Hindlimb muscle (tissue), 1 donor: ENCODE data around the gene BCAP29. TPM values are rescaled to one million over a fixed set of nuclear protein-coding genes. Genes with fewer than 3 reads are reported as not detected.
"Not testable (repeated sequence)": the region's sequence is repeated elsewhere in the genome, so short reads cannot be mapped to it uniquely, and the experiment has no call there.

Experiments used
- DNase-seq: peaks from one replicate; pipeline ENCODE4 v3.0.0-alpha.2; 2013
- polyA plus RNA-seq: library from polyadenylated mRNA; unstranded; fragments of 120-200 nt; gene quantifications from one replicate; pipeline ENCODE4 v1.2.1, GENCODE V29; 2013; ENCODE audit not compliant: insufficient read length

The BCAP29 gene, protein sequence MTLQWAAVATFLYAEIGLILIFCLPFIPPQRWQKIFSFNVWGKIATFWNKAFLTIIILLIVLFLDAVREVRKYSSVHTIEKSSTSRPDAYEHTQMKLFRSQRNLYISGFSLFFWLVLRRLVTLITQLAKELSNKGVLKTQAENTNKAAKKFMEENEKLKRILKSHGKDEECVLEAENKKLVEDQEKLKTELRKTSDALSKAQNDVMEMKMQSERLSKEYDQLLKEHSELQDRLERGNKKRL
- polyA plus RNA-seq = 39.5 TPM

DNA sequence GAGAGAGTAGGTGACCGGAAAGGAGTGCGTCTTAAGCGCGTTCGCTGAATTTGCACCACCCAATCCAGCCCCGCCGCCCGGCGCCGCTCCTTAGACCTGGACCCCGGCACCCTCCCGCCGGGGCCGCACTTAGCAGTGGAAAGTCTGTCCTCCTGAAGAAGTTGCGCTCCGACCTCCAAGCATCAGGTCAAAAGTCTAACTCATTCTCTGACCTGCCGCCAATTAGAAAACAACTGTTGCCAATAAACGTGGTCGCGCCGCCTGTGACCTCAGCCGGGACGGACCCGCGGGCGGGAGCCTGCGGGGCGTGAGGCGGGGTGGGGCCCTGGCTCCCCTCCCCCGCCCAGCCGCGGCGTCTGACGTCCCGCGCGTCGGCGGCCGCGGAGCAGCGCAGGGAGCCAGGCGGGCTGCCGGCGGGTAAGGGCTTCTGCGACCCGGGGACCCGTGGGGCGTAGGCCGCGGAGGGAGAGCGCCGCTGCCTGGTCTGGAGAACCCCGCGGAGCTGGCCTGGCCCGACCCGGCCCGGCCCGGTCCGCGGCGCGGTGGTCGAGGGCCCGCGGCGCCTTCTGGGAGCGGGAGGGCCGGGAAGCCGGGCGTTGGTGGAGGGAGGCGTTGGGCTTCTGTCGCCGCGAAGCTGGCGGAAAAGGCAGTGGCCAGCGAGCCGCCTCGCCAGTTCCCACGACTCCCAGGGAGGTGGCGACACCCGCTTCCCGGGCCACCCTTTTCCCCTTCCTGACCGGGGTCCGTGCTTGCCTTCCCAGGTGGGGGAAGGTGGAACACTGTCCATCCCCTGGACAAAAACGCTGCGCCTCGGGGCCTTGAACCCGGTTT is at the start of gene BCAP29:
BCAP29 (plus strand) TSS at position 362 of the 831 bp plus-strand sequence. CDS start 527 bp downstream, outside the sequence.
- peak; percentile 87 for DNase-seq

DNA sequence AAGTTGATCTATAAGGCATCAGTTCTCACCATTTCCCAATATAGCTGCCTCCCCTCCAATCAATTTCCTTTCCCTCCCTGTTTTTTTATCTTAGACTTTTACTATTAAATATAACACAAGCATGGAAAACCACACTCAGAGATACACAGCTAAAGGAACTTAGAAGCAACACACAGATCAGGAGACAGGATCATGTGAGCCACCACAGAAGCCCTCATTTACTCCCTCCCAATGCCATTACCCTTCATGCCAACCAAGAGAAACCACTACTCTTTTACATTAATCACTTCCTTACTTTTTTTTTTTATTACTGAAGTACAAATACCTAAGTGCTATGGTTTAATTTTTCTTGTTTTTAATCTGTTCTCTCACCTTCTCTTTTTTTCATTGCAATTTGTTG is 49.3 kb upstream of the BCAP29 start:
- DNase-seq = no peak

DNA sequence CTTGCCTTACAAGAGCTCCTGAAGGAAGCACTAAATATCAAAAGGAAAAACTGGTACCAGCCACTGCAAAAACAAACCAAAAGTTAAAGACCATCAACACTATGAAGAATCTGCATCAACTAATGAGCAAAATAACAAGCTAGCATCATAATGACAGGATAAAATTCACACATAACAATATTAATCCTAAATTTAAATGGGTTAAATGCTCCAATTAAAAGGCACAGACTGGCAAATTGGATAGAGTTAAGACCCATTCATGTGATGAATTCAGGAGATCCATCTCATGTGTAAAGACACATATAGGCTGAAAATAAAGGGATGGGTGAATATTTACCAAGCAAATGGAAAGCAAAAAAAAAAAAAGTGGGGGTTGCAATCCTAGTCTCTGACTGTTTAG is 45.9 kb upstream of the BCAP29 start:
- DNase-seq = no peak

DNA sequence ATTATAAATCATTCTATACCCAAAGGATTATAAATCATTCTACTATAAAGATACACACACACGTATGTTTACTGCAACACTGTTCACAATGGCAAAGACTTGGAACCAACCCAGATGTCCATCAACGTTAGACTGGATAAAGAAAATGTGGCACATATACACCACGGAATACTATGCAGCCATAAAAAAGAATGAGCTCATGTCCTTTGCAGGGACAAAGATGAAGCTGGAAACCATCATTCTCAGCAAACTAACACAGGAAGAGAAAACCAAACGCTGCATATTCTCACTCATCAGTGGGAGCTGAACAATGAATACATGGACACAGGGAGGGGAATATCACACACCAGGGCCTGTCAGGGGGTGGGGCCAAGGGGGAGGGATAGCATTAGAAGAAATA is 42.8 kb upstream of the BCAP29 start:
- DNase-seq = not testable (repeated sequence)

DNA sequence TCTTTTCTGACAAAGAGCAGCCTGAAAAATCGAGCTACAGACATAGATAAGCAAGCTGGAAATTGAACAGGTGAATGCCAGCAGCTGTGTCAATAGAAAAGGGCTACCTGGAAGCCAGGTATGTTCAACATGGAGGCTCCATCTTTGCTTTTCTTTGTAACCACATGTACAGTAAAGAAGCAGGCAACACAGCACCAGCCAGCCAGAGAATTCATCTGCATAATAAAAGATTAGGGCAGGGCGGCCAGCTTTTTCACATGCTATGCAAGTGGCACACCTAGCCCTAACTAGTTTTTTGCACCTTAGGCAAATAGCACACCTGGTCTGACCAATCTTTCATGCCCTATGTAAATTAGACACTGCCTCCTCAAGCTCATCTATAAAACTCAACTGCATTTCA is 42.0 kb upstream of the BCAP29 start:
- DNase-seq = no peak

DNA sequence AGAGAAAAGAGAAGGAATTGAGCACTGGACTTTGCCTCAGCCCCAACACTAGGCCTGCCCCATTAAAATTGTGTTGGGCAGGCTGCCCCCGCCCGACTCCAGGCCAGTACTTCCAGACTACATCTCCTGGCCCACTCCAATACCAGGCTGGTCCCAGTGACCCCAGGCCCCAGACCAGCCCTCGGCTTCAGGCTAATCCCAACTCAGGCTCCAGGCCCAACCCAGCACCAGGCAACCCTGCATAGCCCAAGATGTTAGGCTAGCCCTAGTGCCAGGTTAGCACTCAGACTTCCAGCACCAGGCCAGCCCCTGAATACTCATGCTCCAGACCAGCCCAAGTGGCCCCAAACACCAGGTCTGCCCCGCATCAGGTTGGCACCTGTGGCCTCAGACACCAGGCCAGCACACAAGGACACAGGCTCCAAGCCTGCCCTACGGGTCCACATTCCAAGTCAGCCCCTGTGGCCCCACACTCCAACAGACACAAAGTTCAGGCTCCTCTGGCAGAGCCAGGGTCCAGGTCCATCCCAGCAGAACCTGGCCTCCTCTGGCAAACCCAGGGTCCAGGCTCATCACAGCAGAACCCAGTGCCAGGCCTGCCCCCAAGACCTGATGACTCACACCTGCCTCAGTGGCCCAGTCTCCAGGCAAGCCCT is 36.6 kb upstream of the BCAP29 start:
- no peak for DNase-seq

DNA sequence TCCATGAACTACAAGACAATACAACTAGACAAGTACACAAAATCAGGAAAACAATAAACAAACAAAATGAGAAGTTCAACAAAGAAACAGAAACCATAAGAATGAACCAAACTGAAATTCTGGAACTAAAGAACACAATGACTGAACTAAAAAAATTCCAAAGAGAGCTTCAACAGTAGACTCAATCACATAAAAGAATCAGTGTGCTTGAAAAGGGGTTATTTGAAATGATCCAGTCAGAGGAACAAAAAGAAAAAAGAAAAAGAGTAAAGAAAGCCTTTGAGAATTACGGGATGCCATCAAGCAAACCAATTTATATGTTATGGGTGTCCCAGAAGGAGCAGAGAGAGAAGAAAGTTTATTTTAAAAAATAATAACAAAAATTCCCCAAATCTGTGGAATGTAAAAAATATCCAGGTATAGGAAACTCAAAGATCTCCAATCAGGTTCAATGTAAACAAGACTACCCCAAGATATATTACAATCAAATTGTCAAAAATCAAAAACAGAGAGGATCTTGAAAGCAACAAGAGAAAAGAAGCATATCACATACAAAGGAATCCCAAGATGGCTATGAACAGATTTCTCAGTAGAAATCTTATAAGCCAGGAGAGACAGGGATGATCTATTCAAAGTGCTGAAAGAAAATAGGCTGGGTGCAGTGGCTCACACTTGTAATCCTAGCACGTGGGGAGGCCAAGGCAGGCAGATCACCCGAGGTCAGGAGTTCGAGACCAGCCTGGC is 35.0 kb upstream of the BCAP29 start:
- DNase-seq = no peak

DNA sequence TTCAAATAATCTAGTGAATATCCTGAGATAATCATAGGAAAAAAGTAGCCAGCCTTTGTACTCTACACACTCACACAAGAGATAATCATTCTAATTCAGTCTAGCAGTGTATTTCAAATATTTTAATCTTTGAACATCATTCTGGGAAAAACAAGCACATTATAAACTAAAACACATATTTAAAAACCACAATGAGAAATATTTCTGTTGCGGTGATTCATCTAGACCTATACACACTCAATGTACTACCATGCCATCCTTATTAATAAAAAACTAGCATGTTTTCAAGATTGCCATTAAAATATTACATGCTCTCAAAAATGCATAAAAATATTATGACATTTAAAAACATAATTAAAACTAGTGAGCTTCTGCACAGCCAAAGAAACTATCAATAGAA is 28.1 kb upstream of the BCAP29 start:
- no peak for DNase-seq

DNA sequence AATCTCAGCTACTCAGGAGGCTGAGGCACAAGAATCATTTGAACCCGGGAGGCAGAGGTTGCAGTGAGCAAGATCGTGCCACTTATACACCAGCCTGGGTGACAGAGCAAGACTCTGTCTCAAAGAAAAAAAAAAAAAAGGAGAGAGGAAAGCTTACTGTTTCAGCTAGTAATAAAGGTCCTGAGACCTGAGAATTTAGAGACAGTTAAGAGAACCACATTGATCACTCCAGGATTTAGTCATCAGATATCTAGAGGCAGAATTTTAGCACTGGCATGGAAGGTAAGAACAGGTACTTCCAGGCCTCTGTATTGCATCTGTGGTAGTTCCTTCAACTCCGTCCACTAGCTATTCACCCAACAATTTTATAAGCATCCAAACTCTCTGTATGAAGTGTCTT is 24.2 kb upstream of the BCAP29 start:
- no peak for DNase-seq

DNA sequence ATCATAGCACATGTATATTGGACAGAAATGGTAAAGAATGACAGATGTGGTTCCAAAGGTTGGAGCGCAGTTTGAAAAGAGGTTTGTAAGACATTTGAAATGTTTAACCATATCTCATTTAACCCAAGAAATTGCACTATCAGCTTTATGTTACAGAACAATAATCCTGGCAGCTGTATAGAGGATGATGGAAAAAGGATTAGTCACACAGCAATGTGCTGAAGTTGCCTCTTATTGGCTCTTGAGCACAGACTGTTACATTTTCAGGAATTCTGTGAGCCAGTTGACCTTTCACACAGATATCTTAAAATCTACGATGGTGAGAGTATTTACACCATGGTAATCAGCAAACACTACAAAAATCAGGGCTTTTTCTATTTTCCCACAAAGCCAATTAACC is 20.2 kb upstream of the BCAP29 start:
- no peak for DNase-seq

DNA sequence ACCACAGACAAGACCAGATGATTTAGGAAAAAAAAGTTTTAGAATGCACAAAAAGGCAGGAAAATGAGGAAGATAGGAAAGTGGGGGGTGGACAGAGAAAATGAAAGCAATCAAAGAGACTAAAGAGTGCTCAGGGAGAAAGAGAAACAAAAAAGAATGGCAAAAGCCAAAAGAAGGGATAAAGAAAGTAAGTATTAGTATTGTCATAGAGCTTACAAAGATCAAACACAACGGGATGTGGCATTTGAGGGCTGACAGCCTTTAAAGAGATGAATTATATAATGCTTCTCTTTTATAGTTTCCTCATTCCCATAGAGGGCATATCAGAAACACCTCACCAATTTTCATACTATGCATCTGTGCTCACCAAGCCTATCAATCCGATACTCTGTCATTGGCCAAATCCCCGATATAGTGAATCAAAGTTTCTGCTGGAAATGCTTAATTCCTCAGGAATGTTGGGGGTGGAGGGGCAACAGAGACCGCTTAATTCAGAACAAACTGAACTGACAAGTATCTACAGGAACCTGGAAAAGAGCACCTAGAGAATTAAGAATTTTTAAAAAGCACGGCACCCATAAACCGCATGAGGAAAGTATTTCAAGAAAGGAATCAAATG is 19.0 kb upstream of the BCAP29 start:
- no peak for DNase-seq

DNA sequence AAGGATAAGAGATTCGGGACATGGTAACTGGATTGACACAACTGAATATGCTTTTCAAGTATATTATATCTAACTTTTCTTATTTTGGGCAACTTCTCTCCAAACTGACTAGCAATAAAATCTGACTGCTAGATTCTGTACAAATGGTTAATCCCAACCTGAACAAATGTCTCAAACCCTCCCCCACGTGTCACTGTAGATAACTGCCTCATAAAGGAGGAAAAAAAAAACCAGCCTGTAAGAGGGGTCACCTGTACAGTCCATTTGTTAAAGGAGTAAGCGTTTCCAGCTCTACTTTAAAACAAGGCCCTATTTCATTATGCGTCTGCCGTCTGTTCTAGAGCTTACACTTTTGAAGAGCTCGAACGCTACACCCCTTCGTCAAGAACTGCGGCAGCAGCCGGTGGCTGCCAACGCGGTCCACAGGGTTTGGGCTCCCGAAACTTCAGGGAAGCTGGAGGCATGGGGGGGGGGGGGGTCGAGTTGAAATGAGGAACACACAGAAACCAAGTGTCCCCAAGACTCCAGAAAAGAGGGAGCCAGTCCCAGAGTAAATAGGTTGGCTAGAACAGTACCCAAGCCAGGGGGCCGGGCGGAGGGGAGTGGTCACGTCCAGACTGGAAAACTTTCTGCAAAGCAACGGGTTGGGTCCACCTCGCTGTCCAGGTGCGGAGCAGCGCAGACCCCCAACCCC is 16.8 kb upstream of the BCAP29 start:
- DNase-seq = no peak

DNA sequence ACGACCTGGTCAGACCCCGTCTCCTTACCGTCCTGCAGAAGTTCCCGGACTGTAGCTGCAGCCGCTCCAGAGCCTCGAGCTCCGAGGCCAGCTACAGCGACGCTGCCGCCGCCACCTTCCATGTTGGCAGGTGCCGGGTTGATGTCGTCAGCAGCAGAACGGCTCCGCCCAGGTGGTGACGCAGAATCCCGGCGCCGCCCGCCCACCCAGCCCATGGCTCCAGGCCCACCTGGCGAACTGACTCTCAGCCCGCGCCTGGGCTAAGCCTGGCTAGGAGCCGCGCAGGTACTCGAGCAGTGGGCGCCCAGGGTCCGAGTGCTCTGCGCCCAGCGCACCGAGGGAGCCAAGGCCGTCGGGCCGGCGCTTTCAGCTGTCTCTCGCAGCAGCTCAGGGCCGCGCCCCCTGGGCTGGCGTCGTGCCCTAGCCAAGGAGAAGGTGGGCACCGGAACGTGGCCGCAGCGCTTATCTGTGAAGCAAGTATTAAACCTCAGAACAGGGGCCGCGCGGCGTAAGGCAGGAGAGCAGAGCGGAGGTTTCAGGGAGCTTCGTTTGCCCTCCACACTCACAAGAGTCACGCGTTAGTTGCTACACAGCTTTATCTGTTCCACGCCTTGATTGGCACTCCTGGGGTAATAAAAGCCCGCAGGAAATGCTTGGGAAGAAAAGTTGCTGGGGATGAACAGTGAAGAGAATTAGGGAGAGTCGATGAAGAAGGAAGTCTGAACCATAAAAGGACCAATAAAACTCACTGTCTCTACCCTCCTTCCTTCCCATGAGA is 16.1 kb upstream of the BCAP29 start, which contains the start of the genes COG5 and DUS4L:
COG5 (minus strand) TSS at position 146 of the 778 bp plus-strand sequence; CDS start at position 122, 24 bp downstream.
DUS4L (plus strand) TSS at position 197 of the 778 bp plus-strand sequence. CDS start 3,100 bp downstream, outside the sequence.
- DNase-seq = peak; percentile 89

DNA sequence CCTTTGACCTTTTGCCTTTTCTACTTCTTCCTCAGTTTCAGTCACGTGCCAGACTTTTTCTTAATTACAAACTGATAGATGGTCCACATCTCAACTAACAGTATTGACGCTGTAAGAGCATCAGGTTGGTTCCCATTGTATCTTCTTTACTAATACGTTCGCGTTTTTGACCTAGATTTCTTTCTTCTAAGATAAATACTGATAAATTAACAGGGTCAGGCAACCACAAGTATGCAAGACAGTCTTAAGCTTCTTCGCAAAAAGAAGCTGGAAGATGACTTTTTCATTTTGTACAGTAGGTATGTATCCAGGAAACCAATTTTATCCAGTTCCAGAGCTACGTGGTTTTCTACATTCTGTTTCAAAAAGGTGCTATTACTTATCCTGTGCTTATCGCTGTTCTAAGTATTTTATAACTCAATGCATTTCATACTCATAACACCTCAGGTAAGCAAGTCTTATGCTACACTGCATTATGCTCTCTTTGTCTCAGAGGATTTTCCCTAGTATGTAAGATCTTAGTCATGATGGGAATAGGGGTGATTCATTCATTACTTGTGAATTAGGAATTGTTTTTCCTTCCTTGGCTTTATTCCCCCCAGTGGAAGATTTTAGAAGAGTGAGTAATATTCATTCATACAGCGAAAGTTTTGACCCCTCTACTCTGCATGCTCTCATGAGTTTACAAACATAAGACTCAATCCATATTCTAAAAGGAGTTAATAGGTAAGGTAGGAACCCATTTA is 15.3 kb upstream of the BCAP29 start:
- DNase-seq = no peak

DNA sequence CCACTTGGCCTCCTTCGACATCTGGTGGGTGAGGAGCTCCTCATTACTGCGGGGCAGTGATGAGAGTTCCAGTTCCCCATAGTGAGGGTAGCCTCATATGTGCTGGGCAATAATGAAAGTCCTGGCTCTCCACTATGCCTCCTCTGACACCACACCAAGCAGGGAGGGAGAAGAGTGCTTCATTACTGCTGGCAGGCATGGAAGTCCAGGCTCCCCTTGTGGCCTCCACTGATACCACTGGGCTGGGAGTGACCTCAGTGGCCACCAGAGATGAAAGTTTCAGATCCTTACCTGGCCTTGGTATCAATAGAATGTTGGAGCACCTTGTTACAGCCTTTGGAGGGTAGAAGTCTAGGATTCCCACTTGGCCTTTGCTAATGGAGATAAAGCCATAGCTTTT is 9.7 kb upstream of the BCAP29 start:
- DNase-seq = no peak

DNA sequence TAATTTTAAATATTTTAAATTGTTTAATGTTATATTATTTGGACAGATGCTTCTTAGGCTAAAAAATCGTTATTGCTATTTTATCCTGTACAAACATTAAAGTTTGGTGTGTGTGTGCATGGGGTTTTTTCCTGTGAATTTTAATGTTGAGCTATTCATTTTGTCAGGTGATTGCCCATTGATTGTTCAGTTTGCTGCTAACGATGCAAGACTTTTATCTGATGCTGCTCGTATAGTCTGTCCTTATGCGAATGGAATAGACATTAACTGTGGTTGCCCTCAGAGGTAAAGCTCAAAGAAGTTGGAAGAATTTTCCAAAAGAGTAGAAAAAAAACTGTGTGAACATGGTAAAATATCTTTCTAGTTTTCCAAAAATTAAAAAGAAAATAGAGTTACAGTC is 6.5 kb upstream of the BCAP29 start:
- no peak for DNase-seq

DNA sequence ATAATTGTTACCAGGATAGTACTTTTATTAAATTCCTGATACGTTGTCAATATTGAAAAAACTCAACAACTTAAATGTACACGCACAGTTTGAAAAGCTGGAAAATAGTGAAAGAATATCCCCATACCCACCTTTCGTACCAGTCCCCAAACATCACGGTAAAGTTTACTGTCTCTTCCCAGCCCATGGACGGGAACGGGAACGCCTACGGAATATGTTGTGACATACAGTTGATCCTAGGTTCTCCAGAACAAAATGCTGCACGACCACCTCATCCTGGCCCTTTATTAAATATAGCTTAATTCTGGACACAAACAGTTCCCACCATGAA is 527 bp upstream of the BCAP29 start:
- DNase-seq = no peak

DNA sequence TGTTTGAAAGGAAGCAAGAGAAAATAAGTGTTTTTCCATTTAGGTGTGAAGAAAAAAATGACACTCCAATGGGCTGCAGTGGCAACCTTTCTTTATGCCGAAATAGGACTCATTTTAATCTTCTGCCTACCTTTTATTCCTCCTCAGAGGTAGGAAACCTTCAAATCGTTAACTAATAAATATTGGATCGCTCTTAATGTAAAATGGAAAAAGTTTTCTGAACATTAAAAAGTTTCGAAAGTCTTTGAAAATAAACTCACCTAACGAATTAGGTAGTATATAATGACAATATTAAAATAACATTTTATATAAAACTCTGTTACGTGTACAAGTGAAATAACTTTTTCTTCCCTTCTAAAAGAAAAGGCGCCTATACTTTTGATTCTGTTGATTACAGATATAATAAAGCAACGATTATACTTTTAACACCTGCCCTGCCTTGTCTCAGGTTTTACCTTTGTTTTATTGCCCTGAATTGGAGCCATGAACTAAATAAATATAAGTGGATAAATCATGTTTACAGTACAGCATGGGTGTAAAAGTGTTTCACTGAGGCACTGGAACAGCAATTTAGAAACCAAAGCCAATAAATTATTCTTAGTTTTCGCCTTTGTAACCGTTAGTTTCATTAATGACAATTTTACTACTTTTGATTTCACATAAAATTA is 804 bp downstream of the BCAP29 start:
- DNase-seq = no peak

DNA sequence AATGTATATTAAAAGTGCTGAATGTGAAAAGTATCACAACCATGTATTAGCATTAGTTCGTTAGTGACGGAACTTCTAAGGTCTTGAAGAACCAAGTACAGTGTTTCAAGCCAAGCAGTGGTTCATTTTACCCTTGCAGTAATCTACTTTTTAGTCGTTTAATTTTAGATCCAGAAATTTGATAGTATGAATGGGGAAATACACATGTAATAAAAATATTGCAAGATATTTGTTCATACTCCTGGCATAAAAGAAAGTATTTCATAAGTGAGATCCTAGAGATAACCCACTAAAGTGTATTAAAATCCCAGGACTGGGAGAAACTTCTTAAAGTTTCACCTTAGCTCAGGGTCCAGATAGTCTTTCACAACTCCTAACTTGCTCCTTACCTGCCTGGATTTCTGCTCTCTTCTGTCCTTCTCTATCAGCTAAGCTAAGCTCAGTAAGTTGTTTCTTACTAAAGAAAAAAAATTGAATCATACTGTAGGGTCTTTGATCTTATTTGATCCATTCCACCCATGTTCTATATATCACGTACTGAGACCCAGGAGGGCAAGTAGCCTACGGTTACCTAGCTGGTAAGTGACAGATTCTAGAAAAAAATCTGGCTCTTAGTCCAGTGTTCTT is 1.5 kb downstream of the BCAP29 start:
- DNase-seq = no peak
